Activated CD4-positive, alpha-beta T cell treated with anti-CD3 and anti-CD28 coated beads, Interleukin-2, amount 10 ng/mL, durations not matched to agents 7 days and 5 days (primary cell): ENCODE measurements around the gene EEF1AKMT3. TPM values are rescaled to one million over a fixed set of nuclear protein-coding genes. Genes with fewer than 3 reads are reported as not detected.
"Not testable (repeated sequence)": the region's sequence is repeated elsewhere in the genome, so short reads cannot be mapped to it uniquely, and the experiment has no call there.

Source experiments
- CTCF ChIA-PET: fragments of 350-600 bp; sonication (Branson Sonifier 250); formaldehyde crosslinking; loops from one replicate; lab custom pipeline; 2021; ENCODE audit warnings: antibody characterized with exemption; lab: Charles Lee
- POLR2A ChIA-PET: fragments of 350-600 bp; sonication (Branson Sonifier 250); formaldehyde crosslinking; loops from one replicate; lab custom pipeline; 2021; ENCODE audit warnings: antibody characterized with exemption; lab: Charles Lee
- DNase-seq: peaks from one replicate; pipeline ENCODE4 v3.0.0-alpha.2; 2020
- H3K27ac Mint-ChIP-seq: one replicate; pipeline ENCODE4 v1.8.0; 2021; ENCODE audit warnings: mild to moderate bottlenecking, moderate library complexity, mixed read lengths
- H3K27me3 Mint-ChIP-seq: one replicate; pipeline ENCODE4 v1.8.0; 2021; ENCODE audit warnings: mixed read lengths
- H3K36me3 Mint-ChIP-seq: one replicate; pipeline ENCODE4 v1.8.0; 2021; ENCODE audit warnings: low read depth, mixed read lengths
- H3K4me1 Mint-ChIP-seq: one replicate; pipeline ENCODE4 v1.8.0; 2021; ENCODE audit warnings: mixed read lengths
- H3K4me3 Mint-ChIP-seq: one replicate; pipeline ENCODE4 v1.8.0; 2021; ENCODE audit warnings: mild to moderate bottlenecking, moderate library complexity, mixed read lengths
- H3K9me3 Mint-ChIP-seq: one replicate; pipeline ENCODE4 v1.8.0; 2021; ENCODE audit warnings: mixed read lengths
- total RNA-seq, 2 experiments: library from RNA; stranded (reverse); gene quantifications; one replicate each; pipeline ENCODE4 v1.2.3, GENCODE V29; 2021

EEF1AKMT3 gene
- total RNA-seq, 2 experiments from 2014 or later = 2.8 to 3.0 TPM

DNA sequence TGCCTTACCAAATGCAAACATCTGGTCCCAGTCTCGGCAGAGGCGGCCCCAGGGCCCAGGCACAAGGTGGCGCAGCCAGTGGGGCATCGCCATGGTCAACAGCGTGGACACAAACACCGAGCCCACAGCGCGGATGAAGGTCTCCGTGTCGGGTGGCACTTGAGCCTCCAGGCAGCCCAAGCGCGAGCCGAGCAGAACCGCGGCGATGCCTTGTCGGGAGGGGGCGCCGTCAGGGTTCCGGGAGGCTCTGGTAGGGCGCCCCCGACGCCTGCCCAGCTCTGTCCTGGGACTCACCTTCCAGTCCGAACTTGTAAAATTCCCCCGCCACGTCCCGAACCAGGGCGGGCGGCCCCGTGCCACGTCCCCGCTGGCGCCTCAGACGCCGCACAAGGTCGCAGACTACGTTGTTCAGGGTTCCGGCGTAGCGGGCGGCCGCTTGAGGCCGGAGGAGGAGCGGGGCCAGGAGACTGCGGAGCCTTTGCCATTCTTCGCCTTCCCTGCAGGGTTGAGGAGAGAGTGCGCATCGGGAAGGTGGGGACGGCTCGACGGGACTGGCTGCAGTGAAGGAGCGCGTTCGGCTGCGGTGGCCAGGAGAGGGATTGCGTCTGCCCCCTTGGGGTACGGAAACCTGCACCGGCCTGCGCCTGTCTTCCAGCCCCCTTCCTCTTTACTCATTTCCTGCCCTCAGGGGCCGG, 7.3 kb upstream of the EEF1AKMT3 start:
- peak; percentile 49 for DNase-seq
- peaks cover 11% of the 10 kb centered on the region for H3K36me3 Mint-ChIP-seq
- POLR2A ChIA-PET = no interaction called here
- peaks cover 33% of the 10 kb centered on the region for H3K4me1 Mint-ChIP-seq
- H3K27ac Mint-ChIP-seq = peak overlapping the region; percentile 65
- CTCF ChIA-PET = interaction anchor here (0.6 to 5.8 kb wide), 11 partner anchors 9 to 306 kb away, joined by 3 to 56 read pairs (median 3); partner anchors contain the start of genes CDK4, MARCHF9, TSFM and TSPAN31
- H3K4me3 Mint-ChIP-seq = peak overlapping the region; percentile 77
- peaks cover 17% of the 10 kb centered on the region for H3K27me3 Mint-ChIP-seq
- no peaks in the 10 kb centered on the region for H3K9me3 Mint-ChIP-seq

DNA sequence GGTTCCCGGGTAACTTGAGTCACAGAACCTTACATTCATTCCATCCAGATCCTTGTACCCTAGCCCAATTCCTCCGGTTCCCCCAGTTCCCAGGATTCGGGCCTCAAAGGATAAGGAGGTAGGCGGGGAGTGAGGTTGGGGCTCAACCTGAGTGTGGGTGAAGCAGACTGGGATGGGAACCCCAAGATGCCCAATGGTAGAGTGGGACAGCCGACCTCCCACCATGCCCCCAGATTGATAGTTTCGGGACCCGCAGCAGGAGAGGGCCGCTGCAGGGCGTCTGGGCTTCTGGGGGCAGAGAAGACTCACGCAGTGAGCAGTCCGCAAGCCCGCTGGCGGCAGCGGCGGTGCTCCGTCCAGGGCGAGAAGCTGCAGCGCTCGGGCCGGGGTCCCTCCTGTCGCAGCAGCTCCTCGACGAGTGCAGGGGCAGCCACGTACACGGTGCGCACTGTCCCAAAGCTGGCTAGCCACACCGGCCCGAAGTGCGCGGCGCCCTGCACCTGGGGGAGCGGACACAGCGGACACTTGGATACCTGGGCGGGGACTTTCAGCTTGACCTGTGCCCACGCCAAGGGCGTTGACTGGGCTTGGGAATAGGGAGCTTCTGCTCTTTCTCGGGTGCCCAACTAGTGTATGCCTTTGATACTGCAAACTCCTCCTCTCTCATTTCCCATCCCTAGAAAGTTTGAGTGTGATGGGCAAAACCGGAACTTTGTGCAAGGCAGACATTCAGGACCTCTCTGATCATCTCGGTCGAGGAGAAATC, 6.5 kb upstream of the EEF1AKMT3 start:
- DNase-seq = no peak
- no peak overlapping the region for H3K27ac Mint-ChIP-seq
- CTCF ChIA-PET = interaction anchor here (0.6 to 5.8 kb wide), 10 partner anchors 9 to 307 kb away, joined by 3 to 56 read pairs (median 3); partner anchors contain the start of genes MARCHF9 and TSFM

DNA sequence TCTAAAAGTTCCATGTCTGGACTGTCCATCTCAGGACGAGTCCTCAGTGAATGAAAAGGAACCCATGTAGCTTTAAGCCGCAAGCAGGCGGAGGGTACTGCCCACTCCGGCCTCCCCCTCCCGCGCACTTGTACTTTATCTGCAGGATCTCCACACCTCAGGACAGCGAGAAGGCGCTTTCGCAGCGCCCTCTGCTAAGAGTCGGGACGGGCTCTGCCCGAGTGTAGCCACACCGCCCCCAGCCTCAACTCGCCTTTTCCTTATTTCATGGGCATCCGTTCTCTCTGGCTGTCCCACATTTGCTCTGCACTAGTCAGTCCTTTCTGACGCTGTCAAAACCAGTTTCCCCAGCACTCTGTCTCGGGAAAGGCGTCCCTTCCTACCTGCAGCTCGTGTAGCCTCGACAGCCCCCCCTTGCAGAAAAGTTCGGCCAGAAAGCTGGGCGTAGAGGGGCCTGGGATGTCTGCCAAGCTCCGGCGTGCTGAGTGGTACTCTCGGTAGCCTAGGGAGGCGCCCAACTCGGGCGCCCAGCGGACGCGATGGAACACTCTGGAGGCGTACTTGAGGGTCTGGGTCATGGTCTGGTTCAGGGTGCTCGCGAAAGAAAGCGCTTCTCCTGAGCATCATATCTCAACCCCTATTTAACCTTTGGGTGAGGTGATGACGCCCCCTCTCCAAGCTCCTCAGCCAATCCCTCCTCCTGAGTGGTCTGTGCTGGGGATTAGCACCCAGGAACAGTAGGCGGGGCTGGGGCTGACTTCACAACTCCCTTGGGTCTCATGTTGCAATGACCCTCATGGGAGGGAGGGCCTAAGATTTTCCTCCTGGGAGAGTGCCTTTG, 5.7 kb upstream of the EEF1AKMT3 start, which contains the start of gene CYP27B1:
Gene CYP27B1 (minus strand): TSS at position 615 of the 841 bp plus-strand sequence. CDS start 37 bp downstream, at position 578.
- DNase-seq = no peak
- CTCF ChIA-PET = interaction anchor here (0.6 to 5.8 kb wide), 10 partner anchors 7 to 308 kb away, joined by 3 to 56 read pairs (median 4); partner anchors contain the start of gene MARCHF9
- Mint-ChIP-seq H3K4me3 (peak within 1 kb of the TSS; percentile 77), H3K27me3 (peaks cover 17% of the 10 kb centered on the region), H3K36me3 (peaks cover 14% of the 10 kb centered on the region), H3K4me1 (peaks cover 46% of the 10 kb centered on the region), H3K27ac (no peak within 1 kb of the TSS), H3K9me3 (no peaks in the 10 kb centered on the region)
- POLR2A ChIA-PET = no interaction called here

More for the DNA sequence above, 6.5 kb upstream of the EEF1AKMT3 start:
- no peaks in the 10 kb centered on the region for H3K9me3 Mint-ChIP-seq
- peak overlapping the region; percentile 77 for H3K4me3 Mint-ChIP-seq
- POLR2A ChIA-PET = no interaction called here
- H3K4me1 Mint-ChIP-seq = peaks cover 39% of the 10 kb centered on the region
- peaks cover 11% of the 10 kb centered on the region for H3K36me3 Mint-ChIP-seq
- peaks cover 17% of the 10 kb centered on the region for H3K27me3 Mint-ChIP-seq

DNA sequence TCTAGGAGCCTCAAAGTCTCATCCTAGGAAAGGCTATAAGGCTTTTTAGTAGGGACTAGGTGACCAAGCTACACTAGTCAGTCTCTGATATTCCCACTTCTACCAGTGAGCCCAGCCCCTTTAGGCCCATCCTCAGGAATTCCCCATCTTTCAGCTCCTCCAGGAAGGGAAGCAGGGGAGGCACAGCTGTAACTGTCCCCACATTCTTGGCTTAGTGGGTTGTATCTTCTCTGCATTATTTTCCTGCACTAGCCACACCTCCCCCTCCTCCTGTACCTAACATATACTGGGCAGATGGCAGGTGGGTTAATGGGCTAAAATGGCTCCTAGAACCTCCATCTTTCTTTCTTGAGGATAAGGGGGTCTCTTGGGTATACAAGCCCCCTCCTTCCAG, 5.1 kb upstream of the EEF1AKMT3 start:
- peaks cover 17% of the 10 kb centered on the region for H3K36me3 Mint-ChIP-seq
- H3K4me1 Mint-ChIP-seq = peaks cover 49% of the 10 kb centered on the region
- ChIA-PET POLR2A (no interaction called here), CTCF (interaction anchor here (1.0 to 5.8 kb wide), 7 partner anchors 8 to 187 kb away, joined by 3 to 56 read pairs (median 4); partner anchors contain the start of genes MARCHF9 and TSFM)
- H3K9me3 Mint-ChIP-seq = no peaks in the 10 kb centered on the region
- no peak overlapping the region for H3K27ac Mint-ChIP-seq
- DNase-seq = no peak
- H3K27me3 Mint-ChIP-seq = peaks cover 17% of the 10 kb centered on the region
- no peak overlapping the region for H3K4me3 Mint-ChIP-seq

DNA sequence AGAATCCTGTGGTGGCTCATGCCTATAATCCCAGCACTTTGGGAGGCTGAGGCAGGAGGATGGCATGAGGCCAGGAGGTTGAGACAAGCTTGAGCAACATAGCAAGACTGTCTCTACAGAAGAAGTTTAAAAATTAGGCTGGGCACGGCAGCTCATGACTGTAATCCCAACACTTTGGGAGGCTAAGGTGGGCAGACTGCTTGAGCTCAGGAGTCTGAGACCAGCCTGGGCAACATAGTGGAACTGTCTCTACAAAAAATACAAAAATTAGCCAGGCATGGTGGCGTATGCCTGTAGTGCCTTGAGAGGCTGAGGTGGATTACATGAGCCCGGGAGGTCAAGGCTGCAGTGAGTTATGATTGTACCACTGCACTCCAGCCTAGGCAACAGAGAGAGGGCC, 4.5 kb upstream of the EEF1AKMT3 start:
- peaks cover 17% of the 10 kb centered on the region for H3K27me3 Mint-ChIP-seq
- peaks cover 17% of the 10 kb centered on the region for H3K36me3 Mint-ChIP-seq
- H3K27ac Mint-ChIP-seq = no peak overlapping the region
- peaks cover 50% of the 10 kb centered on the region for H3K4me1 Mint-ChIP-seq
- POLR2A ChIA-PET = no interaction called here
- DNase-seq = no peak
- no peak overlapping the region for H3K4me3 Mint-ChIP-seq
- H3K9me3 Mint-ChIP-seq = no peaks in the 10 kb centered on the region
- CTCF ChIA-PET = interaction anchor here (1.0 to 5.8 kb wide), 7 partner anchors 9 to 187 kb away, joined by 3 to 56 read pairs (median 4); partner anchors contain the start of genes MARCHF9 and TSFM

DNA sequence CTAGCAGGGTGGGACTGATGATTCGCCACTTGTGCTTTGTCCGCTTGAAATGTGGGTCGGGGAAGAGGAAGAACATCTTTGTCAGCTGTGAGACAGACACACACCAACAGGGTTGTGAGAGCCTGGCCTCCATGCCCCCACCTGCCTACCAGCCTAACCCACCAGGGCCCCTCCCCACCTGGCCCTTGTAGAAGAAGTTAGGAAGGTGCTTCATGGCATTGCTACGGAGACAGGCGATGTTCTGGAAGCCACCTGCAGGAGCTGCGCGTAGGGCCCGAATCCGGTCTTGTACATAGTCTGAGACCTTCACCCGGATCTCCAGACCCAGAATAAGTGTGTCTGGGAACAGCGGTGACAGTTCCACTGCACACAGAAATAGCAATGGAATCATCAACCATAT, 2.8 kb upstream of the EEF1AKMT3 start:
- ChIA-PET CTCF (no interaction called here), POLR2A (no interaction called here)
- no peak for DNase-seq
- H3K4me1 Mint-ChIP-seq = peaks cover 51% of the 10 kb centered on the region
- peaks cover 11% of the 10 kb centered on the region for H3K27me3 Mint-ChIP-seq
- no peak overlapping the region for H3K4me3 Mint-ChIP-seq
- no peaks in the 10 kb centered on the region for H3K9me3 Mint-ChIP-seq
- peaks cover 14% of the 10 kb centered on the region for H3K36me3 Mint-ChIP-seq
- H3K27ac Mint-ChIP-seq = no peak overlapping the region

DNA sequence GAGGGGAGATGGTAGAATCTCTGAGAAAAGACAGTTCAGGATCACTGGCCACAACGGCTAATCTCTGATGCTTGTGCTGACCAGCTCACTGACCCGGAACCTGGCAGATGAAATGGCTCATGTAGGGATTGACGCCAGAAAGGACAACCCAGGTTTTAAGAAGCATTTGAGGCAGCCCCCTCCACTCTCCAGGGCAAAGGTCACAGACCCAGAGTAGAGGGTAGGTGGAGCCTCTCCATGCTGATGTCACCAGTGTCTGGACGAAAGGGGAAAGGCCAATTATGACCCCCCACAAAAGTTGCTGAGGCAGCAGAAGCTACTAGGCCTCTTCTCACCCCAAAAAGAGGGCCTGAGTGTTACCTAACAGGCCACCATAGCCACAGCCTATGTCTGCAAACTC, 1.7 kb upstream of the EEF1AKMT3 start:
- Mint-ChIP-seq H3K4me1 (peaks cover 40% of the 10 kb centered on the region), H3K4me3 (peak overlapping the region; percentile 94), H3K9me3 (no peaks in the 10 kb centered on the region), H3K27me3 (peaks cover 6% of the 10 kb centered on the region), H3K36me3 (peaks cover 17% of the 10 kb centered on the region), H3K27ac (no peak overlapping the region)
- DNase-seq = no peak
- POLR2A ChIA-PET = no interaction called here
- CTCF ChIA-PET = interaction anchor here (1.3 kb wide), 1 partner anchor 11 kb away, joined by 5 read pairs; no protein-coding TSS in a partner anchor

DNA sequence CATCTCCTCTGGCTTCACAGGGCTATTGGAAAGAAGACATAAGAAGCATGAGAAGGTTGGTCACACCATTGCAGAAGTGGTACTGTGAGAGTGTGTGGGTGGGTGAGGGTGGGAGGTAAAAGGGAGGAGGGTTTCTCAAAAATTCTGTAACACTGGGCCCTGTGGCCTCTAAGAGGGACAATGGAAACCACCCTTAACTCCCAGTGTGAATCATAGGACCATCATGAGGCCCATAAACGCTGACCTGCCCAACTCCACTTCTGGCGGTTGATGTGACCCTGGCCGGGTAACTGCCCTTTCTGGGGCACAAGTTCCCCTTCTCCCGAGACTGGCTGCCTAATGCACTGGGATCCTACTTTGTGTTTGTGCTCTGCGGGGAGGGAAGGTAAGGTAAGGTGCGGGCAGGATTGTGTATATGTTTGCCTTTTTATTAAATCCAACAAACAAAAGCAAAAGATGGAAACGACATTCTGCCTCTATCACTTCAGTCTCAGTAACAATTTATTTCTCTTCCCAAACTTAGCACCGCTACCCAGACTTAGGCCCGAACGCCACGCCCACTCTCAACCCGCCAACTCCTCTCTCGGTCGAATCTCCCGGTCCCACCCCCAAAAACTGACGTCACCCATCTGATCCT, 1.1 kb upstream of the EEF1AKMT3 start:
- POLR2A ChIA-PET = no interaction called here
- Mint-ChIP-seq H3K36me3 (peaks cover 18% of the 10 kb centered on the region), H3K9me3 (no peaks in the 10 kb centered on the region), H3K4me1 (peaks cover 34% of the 10 kb centered on the region), H3K4me3 (peak overlapping the region; percentile 94), H3K27me3 (peaks cover 3% of the 10 kb centered on the region), H3K27ac (peak overlapping the region; percentile 97)
- DNase-seq = peak; percentile 89
- CTCF ChIA-PET = interaction anchor here (0.9 to 1.5 kb wide), 5 partner anchors 9 to 15 kb away, joined by 5 to 8 read pairs (median 5); partner anchors contain the start of gene TSFM

DNA sequence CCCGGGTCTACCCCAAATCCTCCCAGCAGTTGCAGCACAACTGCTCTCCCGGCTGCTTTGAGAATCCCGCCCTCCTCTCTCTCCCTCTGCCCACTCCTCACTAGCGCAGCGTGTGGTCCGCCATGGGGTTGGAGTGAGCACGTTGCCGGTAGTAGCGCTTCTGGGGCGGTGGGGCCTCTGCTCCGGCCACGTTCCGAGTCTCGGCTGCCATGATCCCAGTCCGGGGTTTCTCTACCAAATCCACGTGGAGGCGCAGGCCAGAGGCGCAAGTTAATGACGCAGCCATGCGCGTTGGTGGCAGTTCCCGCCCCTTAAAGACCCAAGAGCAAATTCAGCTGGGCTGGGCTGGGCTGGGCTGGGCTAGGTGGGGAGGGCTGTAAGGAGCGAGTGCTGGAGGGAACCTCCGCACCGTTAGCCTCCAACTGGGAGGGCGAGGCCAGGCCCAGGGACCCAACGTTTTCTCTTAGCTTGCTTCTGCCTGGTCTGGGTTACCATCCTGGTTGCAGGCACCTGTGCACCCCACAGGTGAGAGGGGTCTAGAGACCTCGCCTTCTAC, 463 bp upstream of the EEF1AKMT3 start, which contains the start of gene METTL1:
Gene METTL1 (minus strand): TSS at position 233 of the 556 bp plus-strand sequence. CDS start 22 bp downstream, at position 211.
- Mint-ChIP-seq H3K9me3 (no peaks in the 10 kb centered on the region), H3K4me1 (peaks cover 28% of the 10 kb centered on the region), H3K27me3 (no peaks in the 10 kb centered on the region), H3K4me3 (peak within 1 kb of the TSS; percentile 94), H3K36me3 (peaks cover 18% of the 10 kb centered on the region), H3K27ac (peak within 1 kb of the TSS; percentile 97)
- ChIA-PET POLR2A (no interaction called here), CTCF (interaction anchor here (0.9 to 1.5 kb wide), 4 partner anchors 9 to 15 kb away, joined by 5 to 8 read pairs (median 5); partner anchors contain the start of gene TSFM)
- peak; percentile 95 for DNase-seq

DNA sequence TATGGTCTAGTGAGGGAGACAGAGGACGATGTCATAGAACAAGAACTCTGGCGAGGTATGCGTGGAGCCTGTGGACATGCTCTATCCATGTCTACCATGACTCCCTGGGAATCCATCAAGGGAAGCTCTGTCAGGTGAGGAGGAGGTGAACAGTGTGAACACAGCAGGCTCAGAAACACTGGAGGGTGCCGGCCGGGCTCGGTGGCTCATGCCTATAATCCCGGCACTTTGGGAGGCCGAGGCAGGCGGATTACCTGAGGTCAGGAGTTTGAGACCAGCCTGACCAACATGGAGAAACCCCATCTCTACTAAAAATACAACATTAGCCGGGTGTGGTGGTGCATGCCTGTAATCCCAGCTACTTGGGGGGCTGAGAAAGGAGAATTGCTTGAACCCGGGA, 2.2 kb downstream of the EEF1AKMT3 start:
- H3K9me3 Mint-ChIP-seq, H3K27ac Mint-ChIP-seq, DNase-seq, H3K27me3 Mint-ChIP-seq, H3K4me3 Mint-ChIP-seq, POLR2A ChIA-PET: not testable (repeated sequence)
- Mint-ChIP-seq H3K4me1 (peaks cover 30% of the 10 kb centered on the region), H3K36me3 (peaks cover 12% of the 10 kb centered on the region)
- CTCF ChIA-PET = interaction anchor here (0.6 to 1.3 kb wide), 5 partner anchors 8 to 153 kb away, joined by 3 to 6 read pairs (median 3); partner anchors contain the start of gene TSFM

DNA sequence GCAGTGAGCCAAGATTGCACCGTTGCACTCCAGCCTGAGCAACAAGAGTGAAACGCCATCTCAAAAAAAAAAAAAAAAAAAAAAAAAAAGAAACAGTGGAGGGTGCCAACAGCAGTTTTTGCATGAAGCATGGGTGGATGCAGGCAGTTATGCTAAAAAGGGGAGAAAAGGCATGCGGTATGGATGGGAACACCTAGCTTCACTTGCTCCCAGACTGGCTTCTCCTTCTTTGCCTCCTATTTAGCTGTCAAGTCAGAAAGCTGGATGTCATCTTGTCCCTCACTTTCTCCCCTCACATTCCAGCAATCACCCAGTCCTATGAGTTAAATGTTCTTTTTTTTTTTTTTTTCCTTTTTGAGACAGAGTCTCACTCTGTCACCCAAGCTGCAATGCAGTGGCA, 2.6 kb downstream of the EEF1AKMT3 start:
- H3K27me3 Mint-ChIP-seq = no peaks in the 10 kb centered on the region
- DNase-seq = no peak
- peaks cover 30% of the 10 kb centered on the region for H3K4me1 Mint-ChIP-seq
- H3K4me3 Mint-ChIP-seq = no peak overlapping the region
- H3K27ac Mint-ChIP-seq = no peak overlapping the region
- ChIA-PET CTCF (interaction anchor here (0.6 to 1.3 kb wide), 4 partner anchors 8 to 153 kb away, joined by 3 to 6 read pairs (median 4); partner anchors contain the start of gene TSFM), POLR2A (no interaction called here)
- H3K9me3 Mint-ChIP-seq = no peaks in the 10 kb centered on the region
- H3K36me3 Mint-ChIP-seq = peaks cover 9% of the 10 kb centered on the region
